Measurements from ENCODE around the gene YPEL2. TPM values are rescaled to one million over a fixed set of nuclear protein-coding genes. Genes with fewer than 3 reads are reported as not detected.

Gene YPEL2
- total and polyA plus RNA-seq, 2 donors (not counting 1 experiment from before 2014, with no cell fraction given), result 4.8 to 7.8 TPM

DNA sequence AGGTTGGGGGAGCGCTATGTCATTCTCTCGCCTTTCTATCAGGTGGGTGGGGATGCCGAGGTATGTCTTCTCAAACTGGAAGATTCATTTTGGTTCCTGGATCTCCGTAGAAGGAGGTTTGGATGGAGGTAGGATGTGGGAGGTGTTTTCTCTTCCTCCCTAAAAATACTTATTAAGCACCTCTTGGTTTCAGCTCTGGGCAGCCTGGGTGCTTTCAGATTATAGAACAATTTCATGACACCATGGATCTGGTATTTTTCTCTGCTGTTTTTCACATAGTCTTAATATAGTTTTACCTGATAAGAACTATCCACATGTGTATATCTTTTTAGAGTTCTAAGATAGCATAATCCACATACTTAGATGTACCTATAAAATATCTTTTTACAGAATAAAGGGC, 92.9 kb downstream of the YPEL2 start:
- Histone ChIP-seq H3K4me2 (ENCODE audit: extremely low read depth, insufficient read depth, low read length) (no peak overlapping the region), H3K4me1 (ENCODE audit: control insufficient read depth, extremely low read depth, insufficient read depth, low read length) (peaks cover 11% of the 10 kb centered on the region), H3K27me3 (ENCODE audit: control insufficient read depth, insufficient read depth, low read length) (no peaks in the 10 kb centered on the region), H3K27ac (ENCODE audit: insufficient read depth, low read length) (no peak overlapping the region), H2AFZ (ENCODE audit: low read length) (no peak overlapping the region), H3K9me3 (ENCODE audit: control insufficient read depth, insufficient read depth, low read depth, low read length) (peaks cover 2% of the 10 kb centered on the region), H4K20me1 (ENCODE audit: control insufficient read depth, extremely low read depth, insufficient read depth, low read length) (no peaks in the 10 kb centered on the region), H3K4me3 (replicated peaks in 1 of 4; ENCODE audit: control extremely low read depth in 1 of 4, insufficient read depth in 1 of 4, low read depth in 3 of 4, low read length in 4 of 4) (no peak overlapping the region), H3K9ac (ENCODE audit: insufficient read depth, low read length) (no peak overlapping the region), H3K79me2 (ENCODE audit: control insufficient read depth, insufficient read depth, low read length) (no peaks in the 10 kb centered on the region), H3K36me3 (ENCODE audit: control insufficient read depth, insufficient read depth, low read length) (no peaks in the 10 kb centered on the region)
- DNase-seq (ENCODE audit: low read depth in 2 of 2), result no peak
- TF ChIP-seq, protein P1, sequence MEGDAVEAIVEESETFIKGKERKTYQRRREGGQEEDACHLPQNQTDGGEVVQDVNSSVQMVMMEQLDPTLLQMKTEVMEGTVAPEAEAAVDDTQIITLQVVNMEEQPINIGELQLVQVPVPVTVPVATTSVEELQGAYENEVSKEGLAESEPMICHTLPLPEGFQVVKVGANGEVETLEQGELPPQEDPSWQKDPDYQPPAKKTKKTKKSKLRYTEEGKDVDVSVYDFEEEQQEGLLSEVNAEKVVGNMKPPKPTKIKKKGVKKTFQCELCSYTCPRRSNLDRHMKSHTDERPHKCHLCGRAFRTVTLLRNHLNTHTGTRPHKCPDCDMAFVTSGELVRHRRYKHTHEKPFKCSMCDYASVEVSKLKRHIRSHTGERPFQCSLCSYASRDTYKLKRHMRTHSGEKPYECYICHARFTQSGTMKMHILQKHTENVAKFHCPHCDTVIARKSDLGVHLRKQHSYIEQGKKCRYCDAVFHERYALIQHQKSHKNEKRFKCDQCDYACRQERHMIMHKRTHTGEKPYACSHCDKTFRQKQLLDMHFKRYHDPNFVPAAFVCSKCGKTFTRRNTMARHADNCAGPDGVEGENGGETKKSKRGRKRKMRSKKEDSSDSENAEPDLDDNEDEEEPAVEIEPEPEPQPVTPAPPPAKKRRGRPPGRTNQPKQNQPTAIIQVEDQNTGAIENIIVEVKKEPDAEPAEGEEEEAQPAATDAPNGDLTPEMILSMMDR (conservative IDR thresholded peaks at IDR 0.05 in 1 of 2, IDR thresholded peaks at IDR 0.05 in 1 of 2; ENCODE audit: low read depth in 1 of 2, low read length in 2 of 2), result no peak
- TF ChIP-seq EZH2 (IDR thresholded peaks at IDR 0.05; ENCODE audit: low read length, missing control alignments), result no peak

DNA sequence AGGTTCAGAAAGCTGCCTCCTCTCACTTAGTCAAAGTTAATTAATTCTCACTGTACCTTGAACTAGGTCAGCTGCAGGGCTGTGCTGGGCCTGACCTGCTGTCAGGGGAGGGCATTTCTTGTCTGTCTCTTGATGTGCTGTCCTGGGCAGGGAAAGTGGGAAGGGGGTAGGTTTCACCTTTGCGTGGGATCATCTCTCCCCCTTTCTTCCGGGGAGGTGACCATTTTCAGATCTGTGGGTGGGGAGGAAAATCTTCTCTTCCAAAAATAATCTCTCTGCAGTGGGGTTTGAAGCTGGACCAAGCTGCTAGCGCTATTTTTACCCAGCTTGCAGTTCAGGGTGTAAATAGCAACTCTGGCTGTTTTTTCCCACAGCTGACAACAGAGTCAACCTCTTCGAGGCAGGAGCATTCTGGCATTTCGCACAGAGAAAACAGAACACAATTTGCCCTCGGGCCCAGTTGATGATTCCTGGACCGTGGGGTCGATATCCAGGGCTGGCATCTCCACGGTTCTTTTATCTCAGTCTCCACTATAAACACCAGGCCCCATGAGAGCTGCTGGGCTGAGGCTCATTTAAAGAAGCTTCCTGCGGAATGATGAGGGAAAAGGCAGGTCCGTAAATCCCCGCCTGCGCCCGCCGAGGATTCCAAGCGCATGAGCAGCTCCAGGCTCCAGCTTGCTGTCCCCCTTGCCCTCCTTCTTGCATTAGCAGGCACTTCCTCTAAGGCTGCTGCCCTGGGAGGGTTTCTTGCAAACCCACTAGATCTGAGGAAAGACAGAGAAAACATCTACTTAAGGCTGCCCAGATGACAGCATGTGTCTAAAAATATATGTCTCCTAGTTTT, 93.9 kb downstream of the YPEL2 start:
- no peaks in the 10 kb centered on the region for H3K27me3 ChIP-seq (ENCODE audit: control insufficient read depth, insufficient read depth, low read length)
- no peaks in the 10 kb centered on the region for H3K36me3 ChIP-seq (ENCODE audit: control insufficient read depth, insufficient read depth, low read length)
- H4K20me1 ChIP-seq (ENCODE audit: control insufficient read depth, extremely low read depth, insufficient read depth, low read length), result no peaks in the 10 kb centered on the region
- H3K4me1 ChIP-seq (ENCODE audit: control insufficient read depth, extremely low read depth, insufficient read depth, low read length), result peaks cover 11% of the 10 kb centered on the region
- TF ChIP-seq EZH2 (IDR thresholded peaks at IDR 0.05; ENCODE audit: low read length, missing control alignments), result no peak
- TF ChIP-seq, protein P1 (conservative IDR thresholded peaks at IDR 0.05 in 1 of 2, IDR thresholded peaks at IDR 0.05 in 1 of 2; ENCODE audit: low read depth in 1 of 2, low read length in 2 of 2), result no peak
- H3K9me3 ChIP-seq (ENCODE audit: control insufficient read depth, insufficient read depth, low read depth, low read length), result peaks cover 2% of the 10 kb centered on the region
- H3K4me2 ChIP-seq (ENCODE audit: extremely low read depth, insufficient read depth, low read length), result peak overlapping the region; percentile 41
- H2AFZ ChIP-seq (ENCODE audit: low read length), result peak overlapping the region; percentile 45
- no peak overlapping the region for H3K9ac ChIP-seq (ENCODE audit: insufficient read depth, low read length)
- peak; percentile 26 to 61 for DNase-seq (ENCODE audit: low read depth in 2 of 2)
- no peaks in the 10 kb centered on the region for H3K79me2 ChIP-seq (ENCODE audit: control insufficient read depth, insufficient read depth, low read length)
- H3K4me3 ChIP-seq (replicated peaks in 1 of 4; ENCODE audit: control extremely low read depth in 1 of 4, insufficient read depth in 1 of 4, low read depth in 3 of 4, low read length in 4 of 4), result no peak overlapping the region
- H3K27ac ChIP-seq (ENCODE audit: insufficient read depth, low read length), result peak overlapping the region; percentile 14

DNA sequence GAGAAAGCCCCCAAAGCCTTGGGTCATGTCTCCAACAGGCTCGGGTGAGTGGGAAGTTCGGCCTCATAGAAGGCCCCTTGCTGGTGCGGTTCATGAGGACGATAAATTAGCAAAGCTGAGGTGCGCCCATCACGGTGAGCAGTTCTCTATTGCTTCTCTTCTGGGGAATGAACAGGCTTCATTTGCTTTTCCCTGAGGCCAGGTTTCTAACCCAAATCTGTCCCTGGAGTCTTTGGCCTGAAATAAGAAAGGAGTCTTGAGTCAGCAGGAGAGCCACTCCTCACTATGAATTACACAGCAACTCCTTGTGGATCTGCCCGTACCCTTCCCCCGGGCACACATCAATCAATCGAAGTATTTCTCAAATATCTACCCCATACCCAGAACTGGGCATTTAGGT, 94.6 kb downstream of the YPEL2 start:
- no peak overlapping the region for H3K4me2 ChIP-seq (ENCODE audit: extremely low read depth, insufficient read depth, low read length)
- H3K9me3 ChIP-seq (ENCODE audit: control insufficient read depth, insufficient read depth, low read depth, low read length), result peaks cover 2% of the 10 kb centered on the region
- TF ChIP-seq, protein P1 (conservative IDR thresholded peaks at IDR 0.05 in 1 of 2, IDR thresholded peaks at IDR 0.05 in 1 of 2; ENCODE audit: low read depth in 1 of 2, low read length in 2 of 2), result no peak
- no peak for TF ChIP-seq EZH2 (IDR thresholded peaks at IDR 0.05; ENCODE audit: low read length, missing control alignments)
- no peak overlapping the region for H2AFZ ChIP-seq (ENCODE audit: low read length)
- H3K9ac ChIP-seq (ENCODE audit: insufficient read depth, low read length), result no peak overlapping the region
- H3K36me3 ChIP-seq (ENCODE audit: control insufficient read depth, insufficient read depth, low read length), result no peaks in the 10 kb centered on the region
- no peak overlapping the region for H3K4me3 ChIP-seq (replicated peaks in 1 of 4; ENCODE audit: control extremely low read depth in 1 of 4, insufficient read depth in 1 of 4, low read depth in 3 of 4, low read length in 4 of 4)
- no peak overlapping the region for H3K27ac ChIP-seq (ENCODE audit: insufficient read depth, low read length)
- H3K27me3 ChIP-seq (ENCODE audit: control insufficient read depth, insufficient read depth, low read length), result no peaks in the 10 kb centered on the region
- peaks cover 11% of the 10 kb centered on the region for H3K4me1 ChIP-seq (ENCODE audit: control insufficient read depth, extremely low read depth, insufficient read depth, low read length)
- no peaks in the 10 kb centered on the region for H4K20me1 ChIP-seq (ENCODE audit: control insufficient read depth, extremely low read depth, insufficient read depth, low read length)
- DNase-seq (ENCODE audit: low read depth in 2 of 2), result no peak
- H3K79me2 ChIP-seq (ENCODE audit: control insufficient read depth, insufficient read depth, low read length), result no peaks in the 10 kb centered on the region
